NCI-H128 (cell line): ENCODE measurements around the gene CHCHD6.

Source experiments
- DNase-seq: peaks from one replicate; lab custom pipeline; 2025; ENCODE audit not compliant: unreplicated experiment; lab: John Stamatoyannopoulos, UW

Gene CHCHD6

DNA sequence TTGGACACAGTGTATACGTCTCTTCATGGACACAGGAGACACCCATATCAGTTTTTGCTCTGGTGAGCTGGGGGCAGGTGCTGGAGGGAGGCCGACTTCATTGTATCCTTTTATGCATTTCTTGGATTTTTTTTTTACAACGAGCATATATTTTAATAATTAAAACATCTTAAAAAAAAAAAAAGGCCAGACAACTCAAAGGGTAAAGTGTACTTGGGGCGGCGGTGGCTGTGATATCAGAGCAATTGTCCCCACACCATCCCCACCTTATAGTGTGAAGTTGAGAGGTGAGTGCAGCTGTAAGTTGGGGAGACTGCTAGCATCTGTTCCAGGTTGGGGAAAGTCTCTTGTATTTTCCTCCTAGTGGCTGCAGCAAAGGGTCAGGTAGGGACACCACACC, 266.9 kb downstream of the CHCHD6 start:
- no peak for DNase-seq

DNA sequence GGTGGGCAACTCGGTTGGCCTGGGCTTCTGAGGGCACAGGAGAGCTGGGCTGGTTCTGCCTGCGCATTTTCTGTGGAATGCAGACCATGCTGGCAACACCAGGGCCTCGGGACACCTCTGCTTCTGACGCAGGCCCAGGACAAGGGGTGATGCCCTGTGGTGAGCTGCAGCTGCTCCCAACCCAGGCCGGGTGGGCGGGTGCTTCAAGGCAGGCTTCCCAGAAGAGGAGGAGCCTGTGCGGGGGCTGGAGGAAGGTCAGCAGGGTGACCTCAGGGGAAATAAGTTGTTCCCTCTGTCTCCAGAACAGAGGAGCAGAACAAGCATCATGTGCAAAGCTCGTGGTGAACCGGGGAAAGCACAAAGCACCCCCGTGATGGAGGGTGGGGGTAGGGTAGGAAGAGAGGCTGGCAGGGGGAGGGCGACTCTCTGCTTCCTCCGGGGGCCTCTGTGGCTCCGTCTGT, 267.9 kb downstream of the CHCHD6 start:
- DNase-seq: no peak

DNA sequence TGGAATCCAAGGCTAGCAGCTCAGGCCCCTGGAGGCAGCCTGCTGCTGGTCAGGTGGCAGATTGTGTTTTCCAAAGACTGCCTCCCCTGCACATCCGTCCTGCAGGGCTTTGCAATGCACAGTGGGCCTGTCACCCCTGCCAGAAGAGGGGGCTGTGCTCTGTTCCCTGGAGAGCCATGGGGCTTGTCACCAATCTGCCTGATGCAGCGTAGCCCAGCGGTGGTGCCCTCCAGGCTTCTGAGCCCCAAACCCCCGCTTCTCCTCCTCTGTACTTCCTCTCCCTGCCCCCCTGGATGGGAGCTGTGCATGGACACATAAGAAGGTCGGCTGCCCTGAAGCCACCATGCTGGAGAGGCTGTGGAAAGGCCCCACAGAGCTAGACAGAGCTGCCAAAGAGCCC, 268.8 kb downstream of the CHCHD6 start:
- DNase-seq: no peak

DNA sequence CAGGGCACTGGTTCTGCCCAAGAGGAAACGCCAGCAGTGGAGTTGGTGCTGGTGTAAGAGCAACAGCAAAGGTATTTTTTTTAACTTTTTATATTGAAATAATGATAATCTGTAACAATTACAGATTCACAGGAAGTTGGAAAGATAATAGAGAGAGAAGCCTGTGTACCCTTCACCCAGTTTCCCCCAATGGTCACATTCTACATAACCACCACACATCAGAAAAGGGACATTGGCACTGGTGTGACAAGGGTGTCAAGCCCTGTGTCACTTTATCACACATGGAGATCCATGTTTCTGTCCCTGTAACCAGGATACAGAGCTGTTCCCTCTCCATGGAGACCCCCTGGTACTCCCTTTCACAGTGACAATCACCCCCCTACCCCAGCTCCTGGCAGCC, 269.8 kb downstream of the CHCHD6 start:
- no peak for DNase-seq

DNA sequence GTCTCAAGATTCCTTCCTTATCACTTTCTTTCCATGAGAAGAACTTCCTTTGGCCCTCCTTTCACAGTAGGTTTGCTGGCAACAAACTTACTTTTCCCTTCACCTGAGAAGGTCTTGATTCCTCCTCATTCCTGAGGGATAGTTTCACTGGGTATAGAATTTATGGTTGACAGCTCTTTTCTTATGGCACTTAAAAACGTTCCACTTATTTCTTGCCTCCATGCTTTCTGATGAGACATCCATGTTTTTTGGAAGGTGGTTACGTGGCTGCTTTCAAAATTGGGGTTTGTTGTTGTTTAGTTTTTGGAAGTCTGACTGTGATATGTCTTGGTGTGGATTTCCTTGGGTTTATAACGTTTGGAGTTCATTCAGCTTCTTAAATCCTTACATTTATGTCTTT, 270.7 kb downstream of the CHCHD6 start:
- no peak for DNase-seq

DNA sequence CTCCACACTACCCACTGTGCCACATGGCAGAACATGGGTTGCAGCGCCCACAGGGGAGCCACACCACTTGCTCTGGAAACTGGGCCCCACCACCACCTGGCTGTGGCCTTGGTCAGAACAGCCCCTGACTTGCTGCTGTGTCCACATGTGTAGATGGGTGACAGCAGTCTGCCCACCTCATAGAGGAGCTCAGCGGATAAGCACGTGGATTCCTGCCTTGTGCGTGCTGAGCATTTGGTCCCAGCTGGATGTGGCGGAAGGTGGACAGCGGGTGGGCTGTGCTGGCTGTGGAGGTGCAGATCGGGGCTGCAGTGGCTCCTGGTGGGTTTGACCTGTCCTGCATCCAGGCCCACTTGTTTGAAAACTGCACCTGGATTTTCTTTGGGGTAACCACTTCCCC, 272.9 kb downstream of the CHCHD6 start:
- DNase-seq: no peak

DNA sequence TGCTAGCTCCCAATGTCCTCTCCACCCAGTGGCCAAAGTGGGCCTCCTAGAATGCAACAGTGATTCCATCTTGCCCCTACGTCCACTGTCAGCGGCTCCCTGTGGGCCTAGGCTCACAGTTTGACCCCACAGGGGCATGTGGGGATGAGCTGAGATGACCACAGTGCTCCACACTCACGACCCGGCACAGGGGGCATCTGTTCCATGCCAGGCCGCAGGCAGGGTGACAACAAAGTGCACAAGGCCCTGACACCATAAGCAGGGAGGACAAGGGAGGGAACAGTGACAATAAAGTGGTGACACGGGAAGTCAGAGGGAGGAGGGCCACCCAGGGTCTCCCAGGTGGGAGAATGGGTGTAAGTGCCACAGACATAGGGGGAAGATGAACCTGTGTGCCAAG, 273.8 kb downstream of the CHCHD6 start:
- DNase-seq: no peak

DNA sequence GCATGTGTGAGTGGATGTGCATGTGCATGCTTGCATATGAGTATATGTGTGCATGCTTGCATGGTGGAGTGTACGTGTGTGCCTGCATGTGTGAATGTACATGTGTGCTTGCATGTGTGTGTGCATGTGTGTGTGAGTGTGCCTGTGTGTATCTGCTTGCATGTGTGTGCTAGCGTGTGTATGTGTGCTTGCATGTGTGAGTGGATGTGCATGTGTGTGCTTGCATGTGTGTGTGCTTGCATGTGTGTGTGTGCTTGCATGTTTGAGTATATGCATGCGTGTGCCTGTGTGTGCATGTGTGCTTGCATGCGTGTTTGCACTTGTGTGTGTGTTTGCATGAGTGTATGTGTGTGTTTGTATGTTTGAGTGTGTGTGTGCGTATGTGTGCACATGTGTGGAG, 274.3 kb downstream of the CHCHD6 start:
- no peak for DNase-seq

DNA sequence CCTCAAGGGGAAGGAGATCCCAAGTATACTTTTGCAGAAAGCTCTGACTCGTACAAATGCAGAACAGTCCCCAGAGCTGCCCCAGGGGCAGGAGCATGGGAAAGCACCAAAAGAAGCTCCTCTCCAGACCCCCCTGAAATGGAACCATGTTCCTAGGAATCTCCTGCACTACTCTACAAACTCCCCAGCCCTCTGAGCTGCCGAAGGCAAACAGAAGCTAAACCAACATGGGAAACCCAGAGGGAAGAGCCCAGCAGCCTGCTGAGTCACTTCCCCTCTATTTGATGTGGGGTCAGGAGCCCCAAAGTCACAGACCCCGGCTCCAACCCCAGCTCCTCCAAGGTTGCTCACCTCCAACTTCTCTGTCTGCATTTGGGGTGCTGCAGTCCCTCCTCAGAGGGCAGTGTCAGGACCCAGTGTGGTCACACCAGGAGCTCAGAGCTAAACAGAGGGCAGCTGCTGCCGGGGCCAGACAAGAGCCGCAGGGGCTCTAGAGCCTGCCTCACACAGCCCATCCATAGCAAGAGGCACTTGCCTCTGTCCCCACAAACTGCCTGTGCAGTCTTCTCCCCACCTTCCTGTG, 275.1 kb downstream of the CHCHD6 start:
- no peak for DNase-seq

DNA sequence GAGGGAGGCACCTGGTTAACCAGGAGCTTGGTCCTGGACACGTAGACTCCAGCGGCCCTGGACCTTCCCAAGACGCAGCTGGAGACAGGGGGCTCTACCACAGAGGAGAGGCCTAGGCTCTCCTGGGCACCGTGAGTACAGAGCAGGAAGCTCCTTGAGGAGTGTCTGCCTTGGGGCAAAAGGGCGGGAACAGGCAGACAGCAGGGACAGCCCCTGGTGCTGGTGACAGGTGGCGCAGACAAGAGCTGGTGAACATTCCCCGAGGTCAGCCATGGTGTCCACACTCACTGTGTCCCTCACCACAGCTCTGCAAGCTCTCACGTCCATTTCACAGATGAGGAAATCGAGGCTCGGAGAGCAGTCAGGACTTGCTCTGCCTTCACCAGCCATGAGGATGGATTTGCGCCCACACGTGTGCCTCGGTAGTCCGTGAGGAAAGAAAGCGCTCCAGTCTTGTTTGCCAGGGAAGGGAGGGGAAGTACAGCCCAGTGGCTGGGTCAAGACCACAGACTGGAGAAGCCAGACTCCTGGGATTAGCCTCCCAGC, 276.3 kb downstream of the CHCHD6 start:
- DNase-seq: no peak

DNA sequence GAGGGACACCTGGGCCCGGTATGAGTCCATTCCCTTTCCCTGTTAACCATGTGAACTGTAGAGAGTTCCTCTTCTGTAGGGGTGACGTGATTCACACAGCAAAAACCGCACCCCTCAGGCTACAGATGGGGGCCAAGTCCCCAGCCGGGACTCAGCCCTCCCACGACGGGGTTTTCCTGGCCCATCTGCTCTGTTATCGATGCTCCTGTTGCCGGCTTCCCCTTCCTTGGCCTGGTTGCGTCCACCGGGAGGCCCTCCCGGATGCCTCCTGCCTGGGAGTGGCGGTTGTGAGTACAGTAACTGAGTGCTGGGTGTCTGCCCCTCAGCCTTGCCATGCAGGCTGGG, 278.1 kb downstream of the CHCHD6 start:
- no peak for DNase-seq

DNA sequence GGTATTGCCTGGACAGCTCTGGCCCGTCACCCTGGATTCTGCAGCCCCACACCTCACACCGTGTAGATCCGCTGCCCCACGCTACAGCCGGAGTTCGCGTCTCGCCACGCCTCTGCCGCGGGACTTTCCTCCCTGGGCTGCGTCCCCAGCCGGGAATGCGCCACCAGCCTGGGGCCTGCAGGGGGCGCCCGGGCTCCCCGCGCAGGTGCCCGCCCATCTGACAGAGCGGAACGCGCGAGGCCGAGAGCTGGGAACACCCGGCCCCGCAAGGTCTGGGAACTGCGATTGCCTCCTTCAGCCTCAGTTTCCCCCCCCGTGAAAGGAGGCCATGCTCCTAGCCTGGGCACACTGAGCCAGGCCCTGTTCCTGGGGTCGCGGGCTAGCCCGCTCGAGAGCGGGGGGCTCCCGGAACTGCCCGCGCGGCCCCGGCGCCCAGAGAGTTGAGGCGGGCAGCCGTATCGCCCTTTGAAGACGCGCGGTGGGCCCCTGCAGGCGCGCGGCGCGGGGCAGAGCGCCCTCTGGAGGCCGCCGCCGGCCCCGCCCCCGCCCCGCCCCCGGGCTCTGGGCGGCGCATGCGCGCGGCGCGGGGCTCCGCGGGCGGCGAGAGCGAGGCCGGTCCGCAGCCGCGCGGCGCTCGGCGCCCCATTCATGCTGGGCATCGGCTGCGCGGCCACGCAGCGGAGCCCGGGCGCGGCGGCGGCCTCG, 278.6 kb downstream of the CHCHD6 start, which contains the start of gene PLXNA1:
PLXNA1 (plus strand) TSS at position 645 of the 705 bp plus-strand sequence. CDS start 5,479 bp downstream, outside the sequence.
- DNase-seq: peak; percentile 42

DNA sequence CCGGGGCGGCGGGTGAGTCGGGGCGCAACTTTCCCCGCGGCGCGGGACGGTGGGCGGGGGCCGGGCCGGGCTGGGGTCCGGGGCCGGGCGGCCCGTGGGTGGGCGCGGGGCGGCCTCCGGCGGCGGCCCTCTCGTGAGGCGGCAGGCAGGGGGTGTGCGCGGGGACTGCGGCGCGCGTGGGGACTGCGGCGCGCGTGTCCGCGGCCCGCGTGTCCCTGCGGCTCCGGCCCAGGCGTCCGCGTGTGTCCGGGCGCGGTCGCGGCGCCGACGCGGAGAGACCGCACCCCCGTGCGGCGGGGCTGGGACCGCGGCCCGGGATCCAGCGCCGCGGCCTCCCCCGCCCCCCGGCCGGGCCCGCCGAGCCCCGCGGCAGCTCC, 279.2 kb downstream of the CHCHD6 start:
- no peak for DNase-seq

DNA sequence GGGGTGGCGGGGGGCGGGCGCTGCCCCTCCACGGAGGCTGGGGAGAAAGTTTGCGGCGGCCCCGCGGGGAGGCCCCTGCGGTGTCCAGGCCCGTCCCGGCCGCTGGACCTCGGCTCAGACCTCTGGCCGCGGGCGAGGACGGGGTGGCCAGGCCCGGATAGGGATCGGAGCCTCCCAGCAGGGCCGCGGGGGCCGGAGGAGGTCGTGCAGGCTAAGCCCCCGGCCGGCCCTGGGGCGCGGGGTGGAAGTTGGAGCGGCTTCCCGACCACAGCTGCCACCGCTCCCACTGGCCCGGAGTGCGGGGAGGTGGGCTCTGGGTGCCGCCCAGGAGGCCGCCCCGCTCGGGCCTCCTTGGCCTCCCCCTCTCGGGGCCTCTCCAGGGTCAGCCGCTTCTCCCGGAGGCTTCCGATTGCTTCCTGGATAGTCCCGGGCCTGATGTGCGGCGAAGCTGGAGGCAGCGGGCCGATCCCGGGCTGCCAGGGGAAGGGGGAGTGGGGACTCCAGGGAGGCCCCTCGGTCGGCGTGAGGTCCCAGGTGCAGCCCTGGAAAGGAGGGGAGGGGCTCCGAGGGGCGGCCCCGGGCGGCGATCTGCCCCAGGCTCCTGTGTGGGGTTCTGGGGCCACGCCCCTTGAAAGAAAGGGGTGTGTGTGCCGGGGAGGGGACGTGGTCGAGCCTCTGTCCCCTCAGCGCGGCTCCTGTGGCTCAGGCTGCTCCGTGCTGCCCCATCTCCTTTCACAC, 279.8 kb downstream of the CHCHD6 start:
- peak; percentile 64 for DNase-seq

DNA sequence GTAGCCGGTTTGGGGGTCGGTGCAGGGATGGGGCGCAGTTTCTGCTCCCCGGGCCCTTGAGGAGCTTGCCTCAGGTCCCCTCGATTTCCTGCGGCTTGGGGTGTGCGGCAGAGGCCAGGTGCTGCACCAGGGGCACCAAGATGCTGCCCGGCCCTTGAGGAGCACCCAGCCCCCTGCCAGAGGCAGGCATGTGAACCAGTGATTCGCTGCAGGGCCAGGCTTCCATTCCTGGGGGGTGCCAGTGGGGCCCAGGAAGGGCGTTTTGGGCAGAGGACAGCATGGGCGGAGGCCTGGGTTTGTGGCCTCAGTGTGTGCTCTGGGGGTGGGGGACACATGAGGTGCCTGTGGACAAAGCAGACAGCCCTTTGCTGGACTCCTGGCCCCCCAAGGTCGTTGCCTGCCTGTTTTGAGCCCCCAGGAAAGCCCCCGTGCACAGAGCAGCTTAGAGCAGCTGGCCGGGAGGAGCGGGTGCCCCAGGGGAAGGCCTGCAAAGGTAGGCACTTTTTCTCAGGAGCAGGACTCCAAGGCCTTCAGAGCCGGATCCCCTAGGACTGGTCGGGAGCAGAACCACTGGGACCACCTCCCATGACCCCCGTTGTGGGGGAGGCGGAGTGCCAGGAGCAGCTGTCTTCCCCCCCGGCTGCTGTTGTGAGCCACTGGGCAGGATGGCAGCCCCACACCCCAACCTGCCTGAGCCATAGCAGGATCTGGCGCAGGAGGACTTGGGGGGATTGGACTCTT, 280.5 kb downstream of the CHCHD6 start:
- no peak for DNase-seq

DNA sequence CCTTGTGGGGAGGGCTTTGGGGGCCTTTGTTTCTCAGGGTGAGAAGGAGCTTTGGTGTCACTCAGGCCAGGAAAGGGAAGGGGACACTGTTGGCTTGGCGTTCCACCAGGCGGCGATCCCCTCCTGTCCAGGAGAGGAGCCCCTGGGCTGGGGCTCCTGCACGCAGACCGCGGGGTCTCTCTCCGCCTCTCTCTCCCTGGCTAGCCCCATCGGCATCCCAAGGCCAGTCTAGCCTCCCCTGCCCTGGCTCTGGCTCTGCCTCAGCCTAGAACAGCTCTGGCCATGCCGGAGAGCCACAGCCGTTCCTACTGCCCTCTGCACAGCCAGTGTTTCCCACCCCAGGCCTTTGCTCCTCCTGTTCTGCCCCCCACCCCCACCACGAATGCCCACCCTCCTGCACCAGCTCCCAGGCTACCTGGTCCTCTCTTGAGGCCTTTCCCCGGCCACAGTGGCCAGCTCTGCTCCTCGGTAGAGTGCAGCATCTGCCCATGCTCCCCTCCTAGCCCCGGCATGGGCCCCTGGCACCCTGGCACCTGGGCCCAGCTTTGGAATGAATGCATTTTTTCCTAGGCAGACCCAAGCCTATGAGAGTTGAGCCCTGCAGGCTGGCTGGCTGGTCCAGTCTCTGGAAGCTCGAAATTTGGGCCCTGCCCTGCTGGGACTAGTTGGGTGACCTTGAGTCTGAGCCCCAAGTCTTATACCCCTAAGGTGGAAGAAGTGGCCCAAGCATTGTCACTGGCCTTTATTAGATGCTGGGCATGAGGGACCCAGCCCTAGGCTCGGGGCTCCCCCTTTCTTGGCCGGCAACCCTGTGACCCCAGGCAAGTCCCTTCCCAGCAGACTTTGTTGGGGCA, 281.3 kb downstream of the CHCHD6 start:
- DNase-seq: no peak

DNA sequence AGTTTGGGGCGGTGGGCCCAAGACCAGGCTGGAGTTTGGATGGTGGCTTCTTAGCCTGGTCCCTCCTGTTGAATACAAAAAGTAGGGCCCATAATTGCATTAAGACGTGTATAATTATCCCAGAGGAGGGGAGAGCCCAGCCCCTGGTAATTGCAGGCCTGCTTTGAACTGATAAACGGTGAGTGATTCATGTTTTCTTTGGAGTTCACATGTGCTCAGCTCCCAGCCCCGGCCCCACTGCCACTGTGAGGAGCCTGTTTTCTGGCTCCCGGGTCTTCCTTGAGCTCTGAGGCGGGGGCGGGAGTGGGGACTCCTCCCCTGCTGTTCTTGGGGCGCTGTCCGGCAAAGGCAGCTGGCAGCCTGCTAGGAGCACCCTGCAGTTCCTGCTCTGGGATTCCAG, 282.0 kb downstream of the CHCHD6 start:
- DNase-seq: no peak

DNA sequence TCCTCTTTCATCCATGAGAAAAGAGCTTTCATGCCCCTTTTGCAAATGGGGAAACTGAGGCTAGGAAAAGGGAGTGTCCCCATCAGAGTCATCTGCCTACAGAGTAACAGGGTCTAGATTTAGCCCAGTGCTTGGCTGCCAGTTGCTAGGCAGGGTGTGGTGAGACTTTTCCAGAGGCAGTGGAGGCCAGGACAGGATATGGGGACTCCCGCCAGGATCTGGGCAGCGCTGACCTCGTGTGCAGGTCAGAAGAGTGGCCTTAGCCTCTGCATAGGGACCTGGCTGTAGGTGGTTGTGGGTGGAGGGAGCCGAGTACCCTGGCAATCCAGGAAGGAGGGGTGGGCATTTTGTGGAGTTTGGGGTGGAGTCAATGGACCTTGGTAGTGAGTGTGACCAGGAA, 283.1 kb downstream of the CHCHD6 start:
- DNase-seq: no peak

DNA sequence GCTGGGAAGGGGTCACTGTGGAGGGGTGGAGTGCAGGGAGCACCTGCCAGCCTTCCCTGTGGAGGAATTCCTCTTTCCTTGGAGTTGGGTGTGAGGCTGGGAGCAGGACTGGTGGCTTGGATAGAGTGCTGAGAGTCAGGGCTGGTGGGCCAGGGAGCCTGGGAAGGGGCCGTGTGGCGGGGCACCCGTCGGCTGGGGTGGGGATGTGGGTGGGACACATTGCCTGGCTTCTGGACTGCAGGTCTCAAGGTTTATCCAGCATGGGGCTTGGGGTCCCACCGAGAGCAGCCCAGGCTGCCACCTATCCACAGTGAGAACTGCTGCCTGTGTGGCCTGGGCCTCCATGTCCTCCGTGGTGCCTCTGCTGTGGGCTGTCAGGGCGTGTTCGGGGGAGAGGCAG, 283.6 kb downstream of the CHCHD6 start:
- no peak for DNase-seq

DNA sequence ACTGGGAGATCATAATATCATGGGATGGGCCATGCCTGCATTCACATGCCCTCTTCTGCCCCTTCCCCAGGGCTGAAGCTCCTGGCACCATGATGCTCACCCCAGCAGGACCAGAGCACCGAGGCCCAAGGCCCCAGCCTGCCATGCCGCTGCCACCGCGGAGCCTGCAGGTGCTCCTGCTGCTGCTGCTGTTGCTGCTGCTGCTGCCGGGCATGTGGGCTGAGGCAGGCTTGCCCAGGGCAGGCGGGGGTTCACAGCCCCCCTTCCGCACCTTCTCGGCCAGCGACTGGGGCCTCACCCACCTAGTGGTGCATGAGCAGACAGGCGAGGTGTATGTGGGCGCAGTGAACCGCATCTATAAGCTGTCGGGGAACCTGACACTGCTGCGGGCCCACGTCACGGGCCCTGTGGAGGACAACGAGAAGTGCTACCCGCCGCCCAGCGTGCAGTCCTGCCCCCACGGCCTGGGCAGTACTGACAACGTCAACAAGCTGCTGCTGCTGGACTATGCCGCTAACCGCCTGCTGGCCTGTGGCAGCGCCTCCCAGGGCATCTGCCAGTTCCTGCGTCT, 284.5 kb downstream of the CHCHD6 start:
- no peak for DNase-seq
